Measurements from ENCODE around the gene GBP4. TPM values are rescaled to one million over a fixed set of nuclear protein-coding genes. Genes with fewer than 3 reads are reported as not detected.

Gene GBP4
- total RNA-seq, 6 experiments from 2014 or later, result 3.9 to 12.6 (median 6.8) TPM

- peak in 3 of 4 donors; percentile 14 to 63 (median 45) for ATAC-seq
- no peaks in the 10 kb centered on the region for H3K27me3 ChIP-seq
- H3K4me3 ChIP-seq, result no peak overlapping the region
- no peaks in the 10 kb centered on the region for H3K9me3 ChIP-seq
- 81% methylated on average over 3 of the region's 3 CpGs for WGBS (ENCODE audit: insufficient coverage, low coverage, low lambda C conversion rate, missing lambda C conversion rate)
- DNase-seq, result no peak
- peaks cover 0 to 66% (median 0%) of the 10 kb centered on the region in 4 donors for H3K36me3 ChIP-seq
- intact Hi-C loops (cut with DNase I), result no loop called here
- H3K4me1 ChIP-seq, result no peaks in the 10 kb centered on the region
- TF ChIP-seq POLR2A (IDR thresholded peaks at IDR 0.05) (no peak), CTCF (IDR thresholded peaks at IDR 0.05) (no peak)
- peak overlapping the region in 1 of 3 donors; percentile 6 for H3K27ac ChIP-seq
These were observed 50.8 kb downstream of the GBP4 start for GRCh38 chr1:89147678-89148658.

- TF ChIP-seq CTCF (IDR thresholded peaks at IDR 0.05) (no peak), POLR2A (IDR thresholded peaks at IDR 0.05) (no peak)
- DNase-seq (no peak), ATAC-seq (no peak)
- Histone ChIP-seq H3K4me1 (no peaks in the 10 kb centered on the region), H3K27ac (no peak overlapping the region), H3K36me3 (peaks cover 0 to 61% (median 0%) of the 10 kb centered on the region in 4 donors), H3K27me3 (no peaks in the 10 kb centered on the region), H3K9me3 (no peaks in the 10 kb centered on the region), H3K4me3 (no peak overlapping the region)
- WGBS (ENCODE audit: insufficient coverage, low coverage, low lambda C conversion rate, missing lambda C conversion rate), result 76% methylated on average over 3 of the region's 3 CpGs
- intact Hi-C loops (cut with DNase I), result no loop called here
These were observed 52.0 kb downstream of the GBP4 start for GRCh38 chr1:89146721-89147120.

GRCh38 chr1:89143484-89143883, 55.3 kb downstream of the GBP4 start:
- TF ChIP-seq POLR2A (IDR thresholded peaks at IDR 0.05) (no peak), CTCF (IDR thresholded peaks at IDR 0.05) (no peak)
- no peak for ATAC-seq
- 90% methylated on average over 2 of the region's 2 CpGs for WGBS (ENCODE audit: insufficient coverage, low coverage, low lambda C conversion rate, missing lambda C conversion rate)
- intact Hi-C loops (cut with DNase I), result no loop called here
- no peaks in the 10 kb centered on the region for H3K9me3 ChIP-seq
- no peak for DNase-seq
- H3K4me3 ChIP-seq, result no peak overlapping the region
- peaks cover 0 to 39% (median 0%) of the 10 kb centered on the region in 4 donors for H3K36me3 ChIP-seq
- no peak overlapping the region for H3K27ac ChIP-seq
- H3K27me3 ChIP-seq, result no peaks in the 10 kb centered on the region
- H3K4me1 ChIP-seq, result no peaks in the 10 kb centered on the region

GRCh38 chr1:89142160-89142559, 56.6 kb downstream of the GBP4 start:
- H3K9me3 ChIP-seq, result no peaks in the 10 kb centered on the region
- no peak overlapping the region for H3K27ac ChIP-seq
- H3K36me3 ChIP-seq, result peaks cover 0 to 30% (median 0%) of the 10 kb centered on the region in 4 donors
- WGBS (ENCODE audit: insufficient coverage, low coverage, low lambda C conversion rate, missing lambda C conversion rate), result 63% methylated on average over 4 of the region's 4 CpGs
- no peak overlapping the region for H3K4me3 ChIP-seq
- DNase-seq, result no peak
- no peaks in the 10 kb centered on the region for H3K27me3 ChIP-seq
- ATAC-seq, result peak in 3 of 4 donors; percentile 14 to 33 (median 28)
- intact Hi-C loops (cut with DNase I), result no loop called here
- no peaks in the 10 kb centered on the region for H3K4me1 ChIP-seq
- TF ChIP-seq CTCF (IDR thresholded peaks at IDR 0.05) (no peak), POLR2A (IDR thresholded peaks at IDR 0.05) (no peak)

All from right lobe of liver (tissue), 6 donors.